Keratinocyte (primary cell): Measurements from ENCODE around the gene RBM4. TPM values are rescaled to one million over a fixed set of nuclear protein-coding genes. Genes with fewer than 3 reads are reported as not detected.
"Not testable (repeated sequence)": the region's sequence is repeated elsewhere in the genome, so short reads cannot be mapped to it uniquely, and the experiment has no call there.

Experiments used
- DNase-seq: peaks from one replicate; pipeline ENCODE4 v3.0.0-alpha.2; 2011; ENCODE audit warnings: low read depth, missing footprints, low spot score
- FAIRE-seq: peaks from 2 replicates; lab custom pipeline; 2011; peaks lifted over from hg19 to GRCh38; lab: Jason Lieb, UNC
- H2AFZ ChIP-seq: 2 replicates; pipeline ENCODE4 v1.6.0; 2012; ENCODE audit warnings: low read length, control low read depth, inconsistent platforms; ENCODE audit not compliant: control insufficient read depth
- H3K27ac ChIP-seq: 2 replicates; pipeline ENCODE4 v1.5.1; 2011; ENCODE audit warnings: low read length; ENCODE audit not compliant: control insufficient read depth, insufficient read depth
- H3K27me3 ChIP-seq: 3 replicates; pipeline ENCODE4 v1.6.0; 2011; ENCODE audit warnings: low read length; ENCODE audit not compliant: control insufficient read depth, insufficient read depth; ENCODE audit errors: extremely low read depth
- H3K36me3 ChIP-seq, 2 experiments: 2 replicates in 1 of 2; 3 replicates in 1 of 2; pipeline ENCODE4 v1.5.1; 2011; ENCODE audit warnings: low read length in 2 of 2, mild to moderate bottlenecking in 1 of 2; ENCODE audit not compliant: control insufficient read depth in 2 of 2, insufficient read depth in 2 of 2; ENCODE audit errors: extremely low read depth in 1 of 2
- H3K4me1 ChIP-seq: 3 replicates; pipeline ENCODE4 v1.5.1; 2011; ENCODE audit warnings: low read length; ENCODE audit not compliant: control insufficient read depth, insufficient read depth; ENCODE audit errors: extremely low read depth
- H3K4me2 ChIP-seq: 3 replicates; pipeline ENCODE4 v1.6.0; 2011; ENCODE audit warnings: low read depth, low read length; ENCODE audit not compliant: control insufficient read depth, insufficient read depth; ENCODE audit errors: extremely low read depth
- H3K4me3 ChIP-seq, 3 experiments: fragments of 200-600 bp in 1 of 3; sonication (generic) in 1 of 3; 2 replicates in 2 of 3; 3 replicates in 1 of 3; pipeline ENCODE4 v1.5.1; 2011 to 2016; ENCODE audit warnings: low read length in 3 of 3, mild to moderate bottlenecking in 3 of 3, control low read depth in 2 of 3, inconsistent platforms in 1 of 3, low read depth in 1 of 3, mixed read lengths in 1 of 3, mixed run types in 1 of 3, moderate library complexity in 1 of 3; ENCODE audit not compliant: control insufficient read depth in 2 of 3, insufficient read depth in 2 of 3; ENCODE audit errors: extremely low read depth in 1 of 3
- H3K79me2 ChIP-seq: 2 replicates; pipeline ENCODE4 v1.6.0; 2012; ENCODE audit warnings: low read length; ENCODE audit not compliant: control insufficient read depth, insufficient read depth
- H3K9ac ChIP-seq: 3 replicates; pipeline ENCODE4 v1.6.0; 2011; ENCODE audit warnings: low read length; ENCODE audit not compliant: control insufficient read depth, insufficient read depth; ENCODE audit errors: extremely low read depth
- H3K9me1 ChIP-seq: 3 replicates; pipeline ENCODE4 v1.6.0; 2011; ENCODE audit warnings: low read length; ENCODE audit not compliant: control insufficient read depth, insufficient read depth; ENCODE audit errors: extremely low read depth
- H3K9me3 ChIP-seq: 2 replicates; pipeline ENCODE4 v1.5.1; 2012; ENCODE audit warnings: low read depth, low read length; ENCODE audit not compliant: control insufficient read depth
- H4K20me1 ChIP-seq: 3 replicates; pipeline ENCODE4 v1.6.0; 2011; ENCODE audit warnings: low read length; ENCODE audit not compliant: control insufficient read depth, insufficient read depth; ENCODE audit errors: extremely low read depth
- CTCF ChIP-seq, 3 experiments: IDR thresholded peaks in 1 of 3; conservative IDR thresholded peaks in 1 of 3; optimal IDR thresholded peaks in 1 of 3; 2 replicates in 2 of 3; 3 replicates in 1 of 3; pipeline versions ENCODE3 to v1.5.1; 2011; ENCODE audit warnings: low read length in 3 of 3, mild to moderate bottlenecking in 3 of 3, moderate library complexity in 2 of 3, control low read depth in 1 of 3, inconsistent platforms in 1 of 3; ENCODE audit not compliant: insufficient read depth in 2 of 3; ENCODE audit errors: extremely low read depth in 1 of 3
- EZH2 ChIP-seq: IDR thresholded peaks from one replicate; pipeline ENCODE4 v1.6.1; 2012; ENCODE audit warnings: inconsistent platforms, mild to moderate bottlenecking, low read length, moderate library complexity
- dilution Hi-C: fragments of 300-500 bp; cut with MboI; formaldehyde crosslinking; loops from one replicate; pipeline ENCODE4 v1.7.0; 2020; ENCODE audit warnings: low sequenced_read_pairs; ENCODE audit not compliant: extremely low pct_ligation_motif_present
- polyA plus RNA-seq, 5 experiments: library from polyadenylated mRNA; depleted of rRNA in 3 of 5; stranded (reverse) in 3 of 5; stranded (forward) in 1 of 5; unstranded in 1 of 5; fragments of >200 nt; gene quantifications; 1 replicate in 1 of 5; 2 replicates in 3 of 5; 3 replicates in 1 of 5; pipeline versions ENCODE4 v1.2.1 to v1.2.3, GENCODE V29; 2011 to 2012; ENCODE audit warnings: missing spikeins in 2 of 5, low read depth in 1 of 5, low replicate concordance in 1 of 5

RBM4 gene
- polyA plus RNA-seq, 1 donor (not counting 4 experiments of a cell fraction or from before 2014, with no cell fraction given) = 190 TPM

GRCh38 chr11:66637557-66638176 is 836 bp upstream of the RBM4 start:
- dilution Hi-C loops = no loop called here
- Histone ChIP-seq H3K4me2 (peak overlapping the region; percentile 72), H3K4me3 (peak overlapping the region in 1 of 3 experiments; percentile 50), H3K27me3 (no peaks in the 10 kb centered on the region), H3K4me1 (peaks cover 49% of the 10 kb centered on the region), H3K9ac (peak overlapping the region; percentile 97), H2AFZ (no peak overlapping the region), H3K27ac (peak overlapping the region; percentile 36), H4K20me1 (peaks cover 31% of the 10 kb centered on the region), H3K79me2 (peaks cover 90% of the 10 kb centered on the region), H3K9me3 (no peaks in the 10 kb centered on the region), H3K9me1 (peaks cover 3% of the 10 kb centered on the region), H3K36me3 (peaks cover 13 to 27% of the 10 kb centered on the region in 2 experiments)
- TF ChIP-seq EZH2 = no peak
- TF ChIP-seq CTCF (optimal IDR thresholded peaks at IDR 0.05 in 1 of 3, IDR thresholded peaks at IDR 0.05 in 1 of 3, conservative IDR thresholded peaks at IDR 0.05 in 1 of 3; ENCODE audit: extremely low read depth in 1 of 3, insufficient read depth in 2 of 3, low read length in 3 of 3) = no peak
- no peak for FAIRE-seq
- DNase-seq = no peak

GRCh38 chr11:66639066-66639813 is 737 bp downstream of the RBM4 start:
- H4K20me1 ChIP-seq = peaks cover 46% of the 10 kb centered on the region
- peaks cover 6% of the 10 kb centered on the region for H3K9me1 ChIP-seq
- peak overlapping the region; percentile 63 to 88 (median 70) for H3K4me3 ChIP-seq
- no peak overlapping the region for H2AFZ ChIP-seq
- H3K4me1 ChIP-seq = peaks cover 50% of the 10 kb centered on the region
- peak overlapping the region; percentile 92 for H3K27ac ChIP-seq
- dilution Hi-C loops = no loop called here
- peaks cover 17 to 42% of the 10 kb centered on the region in 2 experiments for H3K36me3 ChIP-seq
- H3K9me3 ChIP-seq = no peaks in the 10 kb centered on the region
- H3K27me3 ChIP-seq = no peaks in the 10 kb centered on the region
- peaks cover 94% of the 10 kb centered on the region for H3K79me2 ChIP-seq
- FAIRE-seq (no peak), DNase-seq (no peak)
- TF ChIP-seq CTCF (optimal IDR thresholded peaks at IDR 0.05 in 1 of 3, IDR thresholded peaks at IDR 0.05 in 1 of 3, conservative IDR thresholded peaks at IDR 0.05 in 1 of 3; ENCODE audit: extremely low read depth in 1 of 3, insufficient read depth in 2 of 3, low read length in 3 of 3) (no peak), EZH2 (no peak)
- H3K9ac ChIP-seq = peak overlapping the region; percentile 97
- peak overlapping the region; percentile 93 for H3K4me2 ChIP-seq

DNA sequence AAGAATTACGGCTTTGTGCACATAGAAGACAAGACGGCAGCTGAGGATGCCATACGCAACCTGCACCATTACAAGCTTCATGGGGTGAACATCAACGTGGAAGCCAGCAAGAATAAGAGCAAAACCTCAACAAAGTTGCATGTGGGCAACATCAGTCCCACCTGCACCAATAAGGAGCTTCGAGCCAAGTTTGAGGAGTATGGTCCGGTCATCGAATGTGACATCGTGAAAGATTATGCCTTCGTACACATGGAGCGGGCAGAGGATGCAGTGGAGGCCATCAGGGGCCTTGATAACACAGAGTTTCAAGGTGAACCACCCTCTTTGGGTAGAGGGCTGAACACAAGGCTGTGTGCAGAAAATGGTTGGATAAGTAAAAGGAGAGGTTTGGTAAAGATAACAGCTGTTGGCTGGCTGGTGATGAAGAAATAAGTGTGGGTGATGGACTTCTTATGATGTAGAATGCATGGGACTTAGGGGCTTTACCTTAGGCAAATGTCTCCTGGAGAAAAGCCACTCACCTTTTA is 1.4 kb downstream of the RBM4 start:
- FAIRE-seq, dilution Hi-C loops, H3K9me1 ChIP-seq, H3K27me3 ChIP-seq, H3K27ac ChIP-seq, H3K9me3 ChIP-seq, DNase-seq, H2AFZ ChIP-seq: not testable (repeated sequence)
- Histone ChIP-seq H3K4me1 (peaks cover 50% of the 10 kb centered on the region), H3K4me2 (peak overlapping the region; percentile 93), H3K9ac (peak overlapping the region; percentile 12), H3K79me2 (peaks cover 94% of the 10 kb centered on the region), H3K4me3 (peak overlapping the region; percentile 63 to 88 (median 70)), H3K36me3 (peaks cover 19 to 45% of the 10 kb centered on the region in 2 experiments), H4K20me1 (peaks cover 46% of the 10 kb centered on the region)
